Vagina (tissue), 2 donors: Measurements from ENCODE around the gene ZMAT2.

Experiments used
- POLR2A ChIP-seq, 2 donors: fragments of 450-650 bp; IDR thresholded peaks; one replicate each; pipeline ENCODE4 v1.6.1; 2017; ENCODE audit warnings: antibody characterized with exemption in 2 of 2, mild to moderate bottlenecking in 2 of 2, moderate library complexity in 2 of 2
- POLR2AphosphoS5 ChIP-seq, 2 donors: sonication (generic); formaldehyde crosslinking; IDR thresholded peaks; one replicate each; pipeline ENCODE4 v1.9.0; 2017; ENCODE audit warnings: antibody characterized with exemption in 2 of 2, mild to moderate bottlenecking in 2 of 2, low read depth in 1 of 2; ENCODE audit not compliant: insufficient read depth in 1 of 2
- TF ChIP-seq, protein P1 (sequence below), 3 experiments: fragments of 450-650 bp in 2 of 3; fragments of 200-600 bp in 1 of 3; sonication (generic) in 1 of 3; IDR thresholded peaks; one replicate each; pipeline ENCODE4 v1.5.1; 2017 to 2019; ENCODE audit warnings: antibody characterized with exemption in 3 of 3, mild to moderate bottlenecking in 2 of 3, moderate library complexity in 2 of 3

GRCh38 chr5:140753561-140753960, 53.3 kb downstream of the ZMAT2 start:
- TF ChIP-seq POLR2AphosphoS5 (IDR thresholded peaks at IDR 0.05; ENCODE audit: insufficient read depth in 1 of 2, low read depth in 1 of 2) (no peak), POLR2A (IDR thresholded peaks at IDR 0.05) (no peak)
- TF ChIP-seq, protein P1, sequence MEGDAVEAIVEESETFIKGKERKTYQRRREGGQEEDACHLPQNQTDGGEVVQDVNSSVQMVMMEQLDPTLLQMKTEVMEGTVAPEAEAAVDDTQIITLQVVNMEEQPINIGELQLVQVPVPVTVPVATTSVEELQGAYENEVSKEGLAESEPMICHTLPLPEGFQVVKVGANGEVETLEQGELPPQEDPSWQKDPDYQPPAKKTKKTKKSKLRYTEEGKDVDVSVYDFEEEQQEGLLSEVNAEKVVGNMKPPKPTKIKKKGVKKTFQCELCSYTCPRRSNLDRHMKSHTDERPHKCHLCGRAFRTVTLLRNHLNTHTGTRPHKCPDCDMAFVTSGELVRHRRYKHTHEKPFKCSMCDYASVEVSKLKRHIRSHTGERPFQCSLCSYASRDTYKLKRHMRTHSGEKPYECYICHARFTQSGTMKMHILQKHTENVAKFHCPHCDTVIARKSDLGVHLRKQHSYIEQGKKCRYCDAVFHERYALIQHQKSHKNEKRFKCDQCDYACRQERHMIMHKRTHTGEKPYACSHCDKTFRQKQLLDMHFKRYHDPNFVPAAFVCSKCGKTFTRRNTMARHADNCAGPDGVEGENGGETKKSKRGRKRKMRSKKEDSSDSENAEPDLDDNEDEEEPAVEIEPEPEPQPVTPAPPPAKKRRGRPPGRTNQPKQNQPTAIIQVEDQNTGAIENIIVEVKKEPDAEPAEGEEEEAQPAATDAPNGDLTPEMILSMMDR (IDR thresholded peaks at IDR 0.05) = no peak
